Loucy (cell line): ENCODE data around the gene SEZ6.

Source experiments
- H2AFZ ChIP-seq: fragments of 200-600 bp; sonication (generic); 2 replicates; pipeline ENCODE4 v1.6.0; 2016; ENCODE audit warnings: antibody characterized with exemption, mild to moderate bottlenecking, low read length, moderate library complexity
- H3F3A ChIP-seq: fragments of 200-600 bp; 2 replicates; pipeline ENCODE4 v1.6.0; 2016; ENCODE audit warnings: antibody characterized with exemption, low read depth, mild to moderate bottlenecking
- H3K27me3 ChIP-seq: fragments of 200-600 bp; sonication (generic); 2 replicates; pipeline ENCODE4 v1.6.1; 2014; ENCODE audit warnings: low read length, mild to moderate bottlenecking; ENCODE audit not compliant: insufficient read depth, poor library complexity, severe bottlenecking
- H3K36me3 ChIP-seq: fragments of 200-600 bp; sonication (generic); 2 replicates; pipeline ENCODE4 v1.6.1; 2016; ENCODE audit warnings: low read length; ENCODE audit not compliant: insufficient read depth
- H3K4me1 ChIP-seq: fragments of 200-600 bp; sonication (generic); 2 replicates; pipeline ENCODE4 v1.5.1; 2014; ENCODE audit warnings: low read length, mild to moderate bottlenecking; ENCODE audit not compliant: insufficient read depth, poor library complexity, severe bottlenecking
- H3K4me2 ChIP-seq: fragments of 200-600 bp; sonication (generic); 2 replicates; pipeline ENCODE4 v1.6.0; 2014; ENCODE audit warnings: antibody characterized with exemption, low read length, low read depth, mild to moderate bottlenecking; ENCODE audit not compliant: poor library complexity, severe bottlenecking
- H3K4me3 ChIP-seq: fragments of 200-600 bp; sonication (generic); 2 replicates; pipeline ENCODE4 v1.5.1; 2014; ENCODE audit warnings: low read length, mild to moderate bottlenecking, mixed read lengths; ENCODE audit not compliant: poor library complexity, severe bottlenecking
- H3K79me2 ChIP-seq: fragments of 200-600 bp; sonication (generic); 2 replicates; pipeline ENCODE4 v1.6.1; 2014; ENCODE audit warnings: low read length; ENCODE audit not compliant: insufficient read depth
- H3K9ac ChIP-seq: fragments of 200-600 bp; sonication (generic); 2 replicates; pipeline ENCODE4 v1.6.0; 2014; ENCODE audit warnings: mild to moderate bottlenecking, low read depth, low read length, moderate library complexity; ENCODE audit not compliant: poor library complexity, severe bottlenecking
- H3K9me2 ChIP-seq: fragments of 200-600 bp; sonication (generic); replicated peaks from 2 replicates; pipeline ENCODE4 v1.6.1; 2016; ENCODE audit warnings: low read depth, low read length, mixed read lengths
- H3K9me3 ChIP-seq: fragments of 200-600 bp; sonication (generic); 2 replicates; pipeline ENCODE4 v1.6.1; 2014; ENCODE audit warnings: mild to moderate bottlenecking, antibody characterized with exemption, low read length, low read depth; ENCODE audit not compliant: insufficient read depth
- H4K20me1 ChIP-seq: fragments of 200-600 bp; sonication (generic); 2 replicates; pipeline ENCODE4 v1.6.0; 2014; ENCODE audit warnings: antibody characterized with exemption, low read length, mild to moderate bottlenecking; ENCODE audit not compliant: insufficient read depth, poor library complexity, severe bottlenecking
- CTCF ChIP-seq: fragments of 200-600 bp; sonication (generic); conservative IDR thresholded peaks from 2 replicates; pipeline ENCODE4 v1.5.1; 2014; ENCODE audit warnings: mild to moderate bottlenecking, antibody characterized with exemption, low read length
- EZH2phosphoT487 ChIP-seq: fragments of 200-600 bp; IDR thresholded peaks from 2 replicates; pipeline ENCODE4 v1.6.1; 2018; ENCODE audit warnings: antibody characterized with exemption, mild to moderate bottlenecking, moderate library complexity, borderline replicate concordance

Gene SEZ6

GRCh38 chr17:28950752-28951427 is 54.9 kb downstream of the SEZ6 start:
- H3K4me1 ChIP-seq: peaks cover 35% of the 10 kb centered on the region
- peaks cover 56% of the 10 kb centered on the region for H4K20me1 ChIP-seq
- H3K4me2 ChIP-seq: peak overlapping the region; percentile 87
- H3F3A ChIP-seq: no peaks in the 10 kb centered on the region
- H3K9me3 ChIP-seq: no peaks in the 10 kb centered on the region
- H3K9ac ChIP-seq: peak overlapping the region; percentile 89
- H2AFZ ChIP-seq: no peak overlapping the region
- no peaks in the 10 kb centered on the region for H3K27me3 ChIP-seq
- no peaks in the 10 kb centered on the region for H3K36me3 ChIP-seq
- peak overlapping the region; percentile 94 for H3K4me3 ChIP-seq
- TF ChIP-seq EZH2phosphoT487 (no peak), CTCF (no peak)
- H3K79me2 ChIP-seq: peaks cover 53% of the 10 kb centered on the region
- H3K9me2 ChIP-seq: no peaks in the 10 kb centered on the region

GRCh38 chr17:28950017-28950751 is 55.6 kb downstream of the SEZ6 start:
- peak overlapping the region; percentile 52 for H2AFZ ChIP-seq
- peaks cover 60% of the 10 kb centered on the region for H3K79me2 ChIP-seq
- TF ChIP-seq EZH2phosphoT487 (no peak), CTCF (no peak)

GRCh38 chr17:28949185-28950016 is 56.4 kb downstream of the SEZ6 start:
- peaks cover 41% of the 10 kb centered on the region for H3K4me1 ChIP-seq
- H3K9ac ChIP-seq: peak overlapping the region; percentile 89
- H3K9me2 ChIP-seq: no peaks in the 10 kb centered on the region
- TF ChIP-seq CTCF (no peak), EZH2phosphoT487 (no peak)
- H3K4me3 ChIP-seq: peak overlapping the region; percentile 94
- peaks cover under 1% of the 10 kb centered on the region; the same call in 1 of the 2 replicates for H3K36me3 ChIP-seq
- H3K4me2 ChIP-seq: peak overlapping the region; percentile 87
- peak overlapping the region; percentile 52 for H2AFZ ChIP-seq
- no peaks in the 10 kb centered on the region for H3K27me3 ChIP-seq
- H4K20me1 ChIP-seq: peaks cover 71% of the 10 kb centered on the region
- peaks cover 68% of the 10 kb centered on the region for H3K79me2 ChIP-seq
- H3F3A ChIP-seq: no peaks in the 10 kb centered on the region
- no peaks in the 10 kb centered on the region for H3K9me3 ChIP-seq

More at GRCh38 chr17:28950017-28950751, 55.6 kb downstream of the SEZ6 start:
- Histone ChIP-seq H3K4me1 (peaks cover 39% of the 10 kb centered on the region), H3K9me3 (no peaks in the 10 kb centered on the region), H3K9me2 (no peaks in the 10 kb centered on the region), H3F3A (no peaks in the 10 kb centered on the region), H3K36me3 (no peaks in the 10 kb centered on the region), H3K4me3 (peak overlapping the region; percentile 94), H3K9ac (peak overlapping the region; percentile 89), H3K27me3 (no peaks in the 10 kb centered on the region), H3K4me2 (peak overlapping the region; percentile 87), H4K20me1 (peaks cover 63% of the 10 kb centered on the region)
